Measurements from ENCODE around the gene POLR3K.

POLR3K gene

GRCh38 chr16:78444-79150, 25.2 kb upstream of the POLR3K start:
- DNase-seq = no peak

- peak; percentile 74 for DNase-seq
Measured at GRCh38 chr16:77807-78443, 24.5 kb upstream of the POLR3K start, which contains the start of gene MPG. Gene MPG, plus strand, starts transcription at chr16:78225. Its CDS starts 85 bp downstream, at chr16:78310.

GRCh38 chr16:77273-77806, 23.9 kb upstream of the POLR3K start:
- DNase-seq = peak; percentile 22

- DNase-seq = no peak
Measured at GRCh38 chr16:76535-77272, 23.3 kb upstream of the POLR3K start.

GRCh38 chr16:75580-76501, 22.4 kb upstream of the POLR3K start:
- DNase-seq = no peak

- DNase-seq = no peak
Measured at GRCh38 chr16:74747-75334, 21.4 kb upstream of the POLR3K start.

- no peak for DNase-seq
Measured at GRCh38 chr16:74051-74746, 20.8 kb upstream of the POLR3K start.

- no peak for DNase-seq
Measured at GRCh38 chr16:72561-73548, 19.4 kb upstream of the POLR3K start, which contains the start of gene RHBDF1. Gene RHBDF1, minus strand, starts transcription at chr16:72631. Its CDS starts 7,616 bp downstream, at chr16:65015.

GRCh38 chr16:71540-72401, 18.4 kb upstream of the POLR3K start:
- DNase-seq = no peak

- DNase-seq = no peak
Measured at GRCh38 chr16:71210-71539, 17.8 kb upstream of the POLR3K start.

- no peak for DNase-seq
Measured at GRCh38 chr16:69181-69580, 15.8 kb upstream of the POLR3K start.

GRCh38 chr16:67884-68789, 14.7 kb upstream of the POLR3K start:
- DNase-seq = no peak

GRCh38 chr16:67183-67791, 13.9 kb upstream of the POLR3K start:
- DNase-seq = no peak

GRCh38 chr16:66309-67182, 13.1 kb upstream of the POLR3K start:
- no peak for DNase-seq

GRCh38 chr16:65745-66144, 12.3 kb upstream of the POLR3K start:
- DNase-seq = peak; percentile 77

- DNase-seq = no peak
Measured at GRCh38 chr16:64914-65255, 11.5 kb upstream of the POLR3K start.

Data from stimulated activated naive CD4-positive, alpha-beta T cell treated with Interleukin-2 at 50 U/mL for 16 hours (primary cell).